CD4-positive, alpha-beta T cell treated with Interferon gamma for 1 hour (primary cell): ENCODE results near the gene COPS9.

Experiments
- DNase-seq: peaks from one replicate; pipeline ENCODE4 v3.0.0-alpha.2; 2020

Gene COPS9

GRCh38 chr2:240105982-240106381, 30.1 kb downstream of the COPS9 start:
- DNase-seq = no peak

GRCh38 chr2:240103136-240103535, 33.0 kb downstream of the COPS9 start:
- no peak for DNase-seq

GRCh38 chr2:240098349-240098748, 37.8 kb downstream of the COPS9 start:
- DNase-seq = no peak

- no peak for DNase-seq
These were observed 40.3 kb downstream of the COPS9 start for GRCh38 chr2:240095556-240096523.

DNA sequence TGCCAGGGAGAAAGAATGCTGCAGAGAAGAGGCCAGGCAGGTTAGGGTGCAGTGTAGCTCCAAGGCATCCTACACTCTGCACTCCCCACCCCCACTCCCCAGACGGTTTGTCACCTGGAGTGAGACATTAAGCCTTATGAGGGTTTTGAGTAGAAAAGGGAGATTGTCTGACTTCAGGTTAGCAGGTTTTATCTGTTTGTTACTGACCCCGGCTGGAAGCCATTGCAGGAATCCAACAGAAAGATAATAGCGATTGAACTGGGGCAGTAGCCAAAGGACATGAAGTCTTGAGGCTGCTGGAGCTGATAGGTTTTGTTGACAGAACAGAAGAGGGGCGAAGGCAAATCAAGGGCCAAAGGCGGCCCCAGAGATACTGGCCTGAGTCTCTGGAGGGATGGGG, 46.8 kb downstream of the COPS9 start:
- no peak for DNase-seq

DNA sequence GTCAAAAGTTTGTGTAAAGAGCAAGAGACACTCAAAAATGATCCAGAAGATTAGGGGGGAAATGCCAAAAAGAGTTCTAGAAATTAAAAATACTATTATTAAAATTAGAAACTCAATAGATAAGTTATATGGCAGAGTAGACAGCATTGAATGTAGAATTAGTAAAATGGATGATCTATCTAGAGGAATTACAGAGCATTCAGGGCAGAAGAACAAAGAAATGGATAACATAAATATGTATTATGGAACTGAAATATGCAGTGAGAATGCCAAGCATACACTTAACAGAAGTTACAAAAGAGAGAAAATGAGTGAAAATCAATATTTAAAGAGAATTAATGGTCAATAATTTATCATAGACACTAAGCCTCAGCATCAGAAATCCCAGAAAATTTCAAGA, 49.5 kb downstream of the COPS9 start:
- DNase-seq = no peak
